GM13977 (cell line): ENCODE data around the gene DOCK11.

Experiments used
- DNase-seq: peaks from one replicate; pipeline ENCODE4 v3.0.0; 2012; ENCODE audit warnings: low spot score
- CTCF ChIP-seq: IDR thresholded peaks from 2 replicates; pipeline ENCODE4 v1.5.1; 2012; ENCODE audit warnings: mild to moderate bottlenecking, control low read depth; ENCODE audit not compliant: insufficient read depth; ENCODE audit errors: extremely low read depth, missing control alignments
- in situ Hi-C: fragments of 300-500 bp; cut with MboI; formaldehyde crosslinking; loops from one replicate; pipeline ENCODE4 v1.12.0; 2022; ENCODE audit warnings: low sequenced_read_pairs, low pct_unique_long_range_greater_than_20kb, mixed read lengths, inconsistent platforms; ENCODE audit not compliant: unreplicated experiment

Gene DOCK11

GRCh38 chrX:118502161-118502789 is 6.7 kb downstream of the DOCK11 start:
- in situ Hi-C loops, result no loop called here
- DNase-seq, result no peak
- no peak for TF ChIP-seq CTCF

GRCh38 chrX:118503260-118504041 is 7.8 kb downstream of the DOCK11 start:
- DNase-seq, result no peak
- TF ChIP-seq CTCF, result no peak
- in situ Hi-C loops, result no loop called here

GRCh38 chrX:118504581-118504980 is 9.0 kb downstream of the DOCK11 start:
- in situ Hi-C loops, result no loop called here
- no peak for DNase-seq
- no peak for TF ChIP-seq CTCF

- in situ Hi-C loops, result no loop called here
- no peak for DNase-seq
- TF ChIP-seq CTCF, result no peak
Measured at GRCh38 chrX:118506805-118507480, 11.3 kb downstream of the DOCK11 start.

GRCh38 chrX:118507766-118508165 is 12.2 kb downstream of the DOCK11 start:
- no peak for TF ChIP-seq CTCF
- DNase-seq, result no peak
- in situ Hi-C loops, result no loop called here

GRCh38 chrX:118508221-118508620 is 12.6 kb downstream of the DOCK11 start:
- no peak for DNase-seq
- in situ Hi-C loops, result no loop called here
- no peak for TF ChIP-seq CTCF
